ENCODE measurements around the gene PSMB10. TPM values are rescaled to one million over a fixed set of nuclear protein-coding genes. Genes with fewer than 3 reads are reported as not detected.

The PSMB10 gene
- total RNA-seq, 1 experiment from 2014 or later, result 24.5 TPM

- no peak overlapping the region for H2BK15ac ChIP-seq (ENCODE audit: low read depth, low read length)
- Mint-ChIP-seq H3K27me3 (ENCODE audit: low read depth) (no peaks in the 10 kb centered on the region), H3K4me3 (no peak overlapping the region), H3K9me3 (no peaks in the 10 kb centered on the region), H3K36me3 (ENCODE audit: insufficient read depth in 1 of 3, low read depth in 3 of 3) (peaks cover 1 to 8% (median 4%) of the 10 kb centered on the region in 3 experiments; a peak in 5 of 7 replicates), H3K27ac (no peak overlapping the region), H3K4me1 (peaks cover 4 to 16% of the 10 kb centered on the region in 2 experiments; a peak in 2 of 4 replicates)
- no peak overlapping the region for H4K91ac ChIP-seq (ENCODE audit: insufficient read length, low read depth, low read length)
- H2AK5ac ChIP-seq (ENCODE audit: insufficient read length, low read length), result no peak overlapping the region
- no peak overlapping the region for H2BK20ac ChIP-seq (ENCODE audit: low read depth, low read length, poor library complexity, severe bottlenecking)
- TF ChIP-seq CTCF (conservative IDR thresholded peaks at IDR 0.05), result no peak
- H3K4ac ChIP-seq (ENCODE audit: low read depth, low read length), result no peak overlapping the region
- H3K18ac ChIP-seq (ENCODE audit: insufficient read length, low read depth, low read length), result no peak overlapping the region
- H4K8ac ChIP-seq (replicated peaks; ENCODE audit: insufficient read length, low read depth, low read length), result no peak overlapping the region
- H3K79me1 ChIP-seq (ENCODE audit: insufficient read depth, low read depth, low read length, poor library complexity, severe bottlenecking), result no peaks in the 10 kb centered on the region
- H3K4me2 ChIP-seq (ENCODE audit: insufficient read depth, insufficient read length, low read length), result no peak overlapping the region
- H3K56ac ChIP-seq (ENCODE audit: insufficient read length, low read depth, low read length), result no peak overlapping the region
- H2BK12ac ChIP-seq (ENCODE audit: insufficient read length, low read depth, low read length), result no peak overlapping the region
- H3K14ac ChIP-seq (ENCODE audit: insufficient read depth, low read length), result no peak overlapping the region
- no peaks in the 10 kb centered on the region for H4K20me1 ChIP-seq (ENCODE audit: control insufficient read depth, insufficient read depth, insufficient read length)
- H2BK5ac ChIP-seq (ENCODE audit: insufficient read length, low read length), result no peak overlapping the region
- no peak overlapping the region for H3K27ac ChIP-seq (ENCODE audit: insufficient read length, low read depth, low read length)
- no peak overlapping the region for H2BK120ac ChIP-seq (ENCODE audit: low read depth, low read length, poor library complexity, severe bottlenecking)
- WGBS (ENCODE audit: extremely low coverage, insufficient read length, low lambda C conversion rate), result no CpG with 5 or more reads among the region's 10 CpGs
- H3K23ac ChIP-seq (ENCODE audit: insufficient read length, low read depth, low read length), result no peak overlapping the region
- no peak overlapping the region for H3T11ph ChIP-seq (ENCODE audit: low read length)
- H3K79me2 ChIP-seq (ENCODE audit: insufficient read depth, low read length), result no peaks in the 10 kb centered on the region
- H3K9ac ChIP-seq (ENCODE audit: extremely low read depth, insufficient read length, low read length), result no peak overlapping the region
- DNase-seq, result no peak
- H3K23me2 ChIP-seq (ENCODE audit: insufficient read length, low read depth, low read length, poor library complexity, severe bottlenecking), result no peaks in the 10 kb centered on the region
- no peaks in the 10 kb centered on the region for H3K9me3 ChIP-seq (ENCODE audit: control insufficient read depth, low read depth, low read length)
- H4K5ac ChIP-seq (ENCODE audit: insufficient read length, low read depth, low read length), result no peak overlapping the region
- no peak overlapping the region for H2AFZ ChIP-seq (ENCODE audit: low read length)
- H3K4me1 ChIP-seq (ENCODE audit: insufficient read depth, low read length), result no peaks in the 10 kb centered on the region
- H3K27me3 ChIP-seq (ENCODE audit: insufficient read depth, low read length), result no peaks in the 10 kb centered on the region
Observed at GRCh38 chr16:67923414-67924116, 13.1 kb downstream of the PSMB10 start.
